Myocyte (in vitro differentiated cells): ENCODE results near the gene RNU6-8. TPM values are rescaled to one million over a fixed set of nuclear protein-coding genes. Genes with fewer than 3 reads are reported as not detected.

Source experiments
- total RNA-seq: library from RNA; depleted of rRNA; stranded (reverse); fragments of >200 nt; gene quantifications from 2 replicates; pipeline ENCODE4 v1.2.3, GENCODE V29; 2014

RNU6-8 gene
- total RNA-seq, 1 donor from 2014 or later = not detected

Other genes with a start within 250 kb of the RNU6-8 start
- gene ARHGAP5, start 126.0 kb downstream of the RNU6-8 start, total RNA-seq = 51.2 and 54.6 TPM in 2 replicates
- gene RNU6-7, start 1.2 kb downstream of the RNU6-8 start, total RNA-seq = not detected in 2 replicates
- gene AKAP6, start 126.0 kb upstream of the RNU6-8 start, total RNA-seq = 64.9 and 130 TPM in 2 replicates